ENCODE results near the gene CD300A. TPM values are rescaled to one million over a fixed set of nuclear protein-coding genes. Genes with fewer than 3 reads are reported as not detected.
A peak's percentile ranks its signal among the peaks of the same experiment; 100 is the strongest.

CD300A gene
- total and polyA plus RNA-seq, 4 donors: 2.2 to 11.5 (median 8.0) TPM

GRCh38 chr17:74450925-74451403 lies 15.5 kb upstream of the CD300A start:
- Histone ChIP-seq H3K9ac (ENCODE audit: low read depth in 1 of 2, low read length in 2 of 2) (no peak overlapping the region), H3K4me3 (ENCODE audit: low read depth in 1 of 3, low read length in 3 of 3) (no peak overlapping the region), H3K27ac (ENCODE audit: low read depth in 1 of 2, low read length in 2 of 2) (peak overlapping the region; percentile 71 to 76), H3K36me3 (ENCODE audit: control insufficient read depth in 4 of 4, insufficient read depth in 3 of 4, low read depth in 1 of 4, low read length in 3 of 4) (no peaks in the 10 kb centered on the region), H3K4me1 (ENCODE audit: control insufficient read depth in 4 of 4, insufficient read depth in 4 of 4, low read length in 3 of 4) (peaks cover 19 to 85% (median 74%) of the 10 kb centered on the region in 4 donors), H3K9me3 (ENCODE audit: control insufficient read depth in 4 of 4, low read length in 3 of 4) (no peaks in the 10 kb centered on the region), H3K27me3 (ENCODE audit: control insufficient read depth in 4 of 4, insufficient read depth in 4 of 4, low read length in 3 of 4) (no peaks in the 10 kb centered on the region)
- TF ChIP-seq RAD21 (IDR thresholded peaks at IDR 0.05) (no peak), ATF3 (IDR thresholded peaks at IDR 0.05) (no peak), MAX (IDR thresholded peaks at IDR 0.05) (no peak), NR2F2 (IDR thresholded peaks at IDR 0.05) (no peak), JUND (IDR thresholded peaks at IDR 0.05) (no peak), EGR1 (IDR thresholded peaks at IDR 0.05; ENCODE audit: low read depth in 2 of 2) (no peak), FOXA1 (IDR thresholded peaks at IDR 0.05) (no peak), HNF4A (conservative IDR thresholded peaks at IDR 0.05) (no peak), TAF1 (conservative IDR thresholded peaks at IDR 0.05) (no peak), SP1 (IDR thresholded peaks at IDR 0.05) (no peak), ZBTB33 (IDR thresholded peaks at IDR 0.05) (no peak), YY1 (IDR thresholded peaks at IDR 0.05) (no peak), GABPA (IDR thresholded peaks at IDR 0.05 in 1 of 2, conservative IDR thresholded peaks at IDR 0.05 in 1 of 2) (no peak), RXRA (IDR thresholded peaks at IDR 0.05) (no peak), HNF4G (IDR thresholded peaks at IDR 0.05) (no peak), CTCF (IDR thresholded peaks at IDR 0.05; ENCODE audit: low read depth, low read length, missing input control) (no peak)
- no peak for DNase-seq (ENCODE audit: low spot score)
- 91% methylated on average over 13 of the region's 13 CpGs for WGBS

GRCh38 chr17:74451557-74451956 lies 14.9 kb upstream of the CD300A start:
- H3K27ac ChIP-seq (ENCODE audit: low read depth in 1 of 2, low read length in 2 of 2): no peak overlapping the region
- no peak for DNase-seq (ENCODE audit: low spot score)
- H3K9me3 ChIP-seq (ENCODE audit: control insufficient read depth in 4 of 4, low read length in 3 of 4): no peaks in the 10 kb centered on the region
- WGBS: 62% methylated on average over 6 of the region's 6 CpGs
- H3K4me1 ChIP-seq (ENCODE audit: control insufficient read depth in 4 of 4, insufficient read depth in 4 of 4, low read length in 3 of 4): peaks cover 16 to 80% (median 69%) of the 10 kb centered on the region in 4 donors
- H3K27me3 ChIP-seq (ENCODE audit: control insufficient read depth in 4 of 4, insufficient read depth in 4 of 4, low read length in 3 of 4): no peaks in the 10 kb centered on the region
- TF ChIP-seq REST (IDR thresholded peaks at IDR 0.05): no peak
- peak; percentile 35 to 48 for TF ChIP-seq HNF4A (conservative IDR thresholded peaks at IDR 0.05)
- no peaks in the 10 kb centered on the region for H3K36me3 ChIP-seq (ENCODE audit: control insufficient read depth in 4 of 4, insufficient read depth in 3 of 4, low read depth in 1 of 4, low read length in 3 of 4)
- H3K9ac ChIP-seq (ENCODE audit: low read depth in 1 of 2, low read length in 2 of 2): no peak overlapping the region
- H3K4me3 ChIP-seq (ENCODE audit: low read depth in 1 of 3, low read length in 3 of 3): no peak overlapping the region

Data from liver (tissue), 9 donors.